Stomach smooth muscle (tissue), 2 donors: ENCODE results near the gene OR52W1.
"Not testable (repeated sequence)": the region's sequence is repeated elsewhere in the genome, so short reads cannot be mapped to it uniquely, and the experiment has no call there.

ENCODE experiments used
- H3K27ac ChIP-seq: one replicate; pipeline ENCODE4 v1.7.0; 2013; ENCODE audit warnings: mild to moderate bottlenecking, low read length, inconsistent platforms
- H3K27me3 ChIP-seq, 2 donors: one replicate each; pipeline ENCODE4 v1.7.0; 2013; ENCODE audit warnings: low read length in 2 of 2; ENCODE audit not compliant: insufficient read depth in 2 of 2, control insufficient read depth in 1 of 2
- H3K36me3 ChIP-seq, 2 donors: one replicate each; pipeline ENCODE4 v1.7.0; 2013; ENCODE audit warnings: low read length in 2 of 2; ENCODE audit not compliant: control insufficient read depth in 2 of 2, insufficient read depth in 2 of 2
- H3K4me1 ChIP-seq: one replicate; pipeline ENCODE4 v1.7.0; 2013; ENCODE audit warnings: low read length; ENCODE audit not compliant: control insufficient read depth, insufficient read depth
- H3K4me3 ChIP-seq, 2 donors: one replicate each; pipeline ENCODE4 v1.7.0; 2013; ENCODE audit warnings: low read length in 2 of 2
- H3K9ac ChIP-seq, 2 donors: one replicate each; pipeline ENCODE4 v1.7.0; 2013; ENCODE audit warnings: low read length in 2 of 2, mild to moderate bottlenecking in 1 of 2
- H3K9me3 ChIP-seq, 2 donors: one replicate each; pipeline ENCODE4 v1.7.0; 2013; ENCODE audit warnings: low read length in 2 of 2; ENCODE audit not compliant: control insufficient read depth in 2 of 2
- donor health status: healthy.
- donor health status: Pancreatic carcinoma.

The OR52W1 gene

GRCh38 chr11:6237266-6237665 is 38.2 kb downstream of the OR52W1 start:
- no peak overlapping the region for H3K9ac ChIP-seq
- H3K4me3 ChIP-seq, result no peak overlapping the region
- no peaks in the 10 kb centered on the region for H3K27me3 ChIP-seq
- H3K4me1 ChIP-seq, result peaks cover 5% of the 10 kb centered on the region
- H3K27ac ChIP-seq, result no peak overlapping the region
- no peaks in the 10 kb centered on the region for H3K36me3 ChIP-seq
- no peaks in the 10 kb centered on the region for H3K9me3 ChIP-seq

GRCh38 chr11:6237761-6238302 is 38.8 kb downstream of the OR52W1 start:
- no peak overlapping the region for H3K9ac ChIP-seq
- no peaks in the 10 kb centered on the region for H3K36me3 ChIP-seq
- peaks cover 5% of the 10 kb centered on the region for H3K4me1 ChIP-seq
- no peaks in the 10 kb centered on the region for H3K9me3 ChIP-seq
- no peaks in the 10 kb centered on the region for H3K27me3 ChIP-seq
- H3K27ac ChIP-seq, result no peak overlapping the region
- H3K4me3 ChIP-seq, result no peak overlapping the region

GRCh38 chr11:6238902-6239301 is 39.9 kb downstream of the OR52W1 start, which contains the start of gene CNGA4:
Gene CNGA4 (plus strand): TSS chr11:6239089. CDS start chr11:6239207, 118 bp downstream.
- Histone ChIP-seq H3K9ac (no peak within 1 kb of the TSS), H3K27ac (no peak within 1 kb of the TSS), H3K27me3 (no peaks in the 10 kb centered on the region), H3K4me3 (no peak within 1 kb of the TSS), H3K36me3 (no peaks in the 10 kb centered on the region), H3K4me1 (peaks cover under 1% of the 10 kb centered on the region), H3K9me3 (no peaks in the 10 kb centered on the region)

- no peaks in the 10 kb centered on the region for H3K36me3 ChIP-seq
- no peaks in the 10 kb centered on the region for H3K27me3 ChIP-seq
- no peaks in the 10 kb centered on the region for H3K4me1 ChIP-seq
- H3K27ac ChIP-seq, result no peak overlapping the region
- no peak overlapping the region for H3K9ac ChIP-seq
- H3K9me3 ChIP-seq, result no peaks in the 10 kb centered on the region
- H3K4me3 ChIP-seq, result no peak overlapping the region
Observed at GRCh38 chr11:6240139-6240538, 41.1 kb downstream of the OR52W1 start.

GRCh38 chr11:6240781-6241180 is 41.8 kb downstream of the OR52W1 start:
- no peaks in the 10 kb centered on the region for H3K36me3 ChIP-seq
- H3K4me1 ChIP-seq, result no peaks in the 10 kb centered on the region
- no peak overlapping the region for H3K9ac ChIP-seq
- H3K9me3 ChIP-seq, result no peaks in the 10 kb centered on the region
- no peak overlapping the region for H3K4me3 ChIP-seq
- H3K27me3 ChIP-seq, result no peaks in the 10 kb centered on the region
- H3K27ac ChIP-seq, result no peak overlapping the region

- Histone ChIP-seq H3K27ac (no peak overlapping the region), H3K9ac (no peak overlapping the region), H3K9me3 (no peaks in the 10 kb centered on the region), H3K27me3 (no peaks in the 10 kb centered on the region), H3K4me3 (no peak overlapping the region), H3K36me3 (no peaks in the 10 kb centered on the region), H3K4me1 (no peaks in the 10 kb centered on the region)
Observed at GRCh38 chr11:6241316-6241715, 42.3 kb downstream of the OR52W1 start.

- no peak overlapping the region for H3K4me3 ChIP-seq
- no peaks in the 10 kb centered on the region for H3K36me3 ChIP-seq
- H3K27ac ChIP-seq, result no peak overlapping the region
- H3K9me3 ChIP-seq, result no peaks in the 10 kb centered on the region
- no peaks in the 10 kb centered on the region for H3K27me3 ChIP-seq
- no peak overlapping the region for H3K9ac ChIP-seq
- peaks cover 6% of the 10 kb centered on the region for H3K4me1 ChIP-seq
Observed at GRCh38 chr11:6245536-6245935, 46.5 kb downstream of the OR52W1 start.

- no peak overlapping the region for H3K4me3 ChIP-seq
- H3K9me3 ChIP-seq, result no peaks in the 10 kb centered on the region
- H3K4me1 ChIP-seq, result peaks cover 22% of the 10 kb centered on the region
- H3K27me3 ChIP-seq, result no peaks in the 10 kb centered on the region
- H3K36me3 ChIP-seq, result no peaks in the 10 kb centered on the region
- no peak overlapping the region for H3K9ac ChIP-seq
- H3K27ac ChIP-seq, result no peak overlapping the region
Observed at GRCh38 chr11:6248248-6248647, 49.2 kb downstream of the OR52W1 start.

- not testable (repeated sequence) for H3K36me3 ChIP-seq, H3K9ac ChIP-seq, H3K27ac ChIP-seq, H3K27me3 ChIP-seq, H3K9me3 ChIP-seq, H3K4me3 ChIP-seq
- peaks cover 22% of the 10 kb centered on the region for H3K4me1 ChIP-seq
Observed at GRCh38 chr11:6248897-6249296, 49.9 kb downstream of the OR52W1 start.
